ENCODE measurements around the gene L3MBTL2. TPM values are rescaled to one million over a fixed set of nuclear protein-coding genes. Genes with fewer than 3 reads are reported as not detected.

The L3MBTL2 gene
- total RNA-seq, 1 experiment from 2014 or later = 33.6 TPM

- H3K79me2 ChIP-seq (ENCODE audit: insufficient read depth, low read length) = no peaks in the 10 kb centered on the region
- no peak for DNase-seq
- no peak overlapping the region for H4K8ac ChIP-seq (replicated peaks; ENCODE audit: insufficient read length, low read depth, low read length)
- H3K27me3 ChIP-seq (ENCODE audit: insufficient read depth, low read length) = no peaks in the 10 kb centered on the region
- no peak overlapping the region for H3K4ac ChIP-seq (ENCODE audit: low read depth, low read length)
- H2AK5ac ChIP-seq (ENCODE audit: insufficient read length, low read length) = no peak overlapping the region
- no peaks in the 10 kb centered on the region for H3K79me1 ChIP-seq (ENCODE audit: insufficient read depth, low read depth, low read length, poor library complexity, severe bottlenecking)
- H3K56ac ChIP-seq (ENCODE audit: insufficient read length, low read depth, low read length) = no peak overlapping the region
- no peaks in the 10 kb centered on the region for H3K4me1 ChIP-seq (ENCODE audit: insufficient read depth, low read length)
- no peak overlapping the region for H4K5ac ChIP-seq (ENCODE audit: insufficient read length, low read depth, low read length)
- H3K9me3 ChIP-seq (ENCODE audit: control insufficient read depth, low read depth, low read length) = no peaks in the 10 kb centered on the region
- H3K18ac ChIP-seq (ENCODE audit: insufficient read length, low read depth, low read length) = no peak overlapping the region
- TF ChIP-seq CTCF (conservative IDR thresholded peaks at IDR 0.05) = no peak
- Mint-ChIP-seq H3K36me3 (ENCODE audit: insufficient read depth in 1 of 3, low read depth in 3 of 3) (peaks cover 51 to 85% (median 73%) of the 10 kb centered on the region in 3 experiments; a peak in 6 of 7 replicates), H3K27me3 (ENCODE audit: low read depth) (no peaks in the 10 kb centered on the region; the same call in 1 of the 2 replicates), H3K27ac (no peak overlapping the region; a peak in 1 of 7 replicates), H3K9me3 (peaks cover 0 to 2% of the 10 kb centered on the region in 2 experiments; a peak in 1 of 5 replicates), H3K4me3 (no peak overlapping the region), H3K4me1 (no peaks in the 10 kb centered on the region)
- H2BK5ac ChIP-seq (ENCODE audit: insufficient read length, low read length) = no peak overlapping the region
- no peaks in the 10 kb centered on the region for H4K20me1 ChIP-seq (ENCODE audit: control insufficient read depth, insufficient read depth, insufficient read length)
- no peak overlapping the region for H2AFZ ChIP-seq (ENCODE audit: low read length)
- no peak overlapping the region for H3T11ph ChIP-seq (ENCODE audit: low read length)
- no CpG with 5 or more reads among the region's 7 CpGs for WGBS (ENCODE audit: extremely low coverage, insufficient read length, low lambda C conversion rate)
- no peak overlapping the region for H2BK20ac ChIP-seq (ENCODE audit: low read depth, low read length, poor library complexity, severe bottlenecking)
- H2BK15ac ChIP-seq (ENCODE audit: low read depth, low read length) = no peak overlapping the region
- no peak overlapping the region for H3K9ac ChIP-seq (ENCODE audit: extremely low read depth, insufficient read length, low read length)
- no peaks in the 10 kb centered on the region for H3K23me2 ChIP-seq (ENCODE audit: insufficient read length, low read depth, low read length, poor library complexity, severe bottlenecking)
- no peak overlapping the region for H2BK12ac ChIP-seq (ENCODE audit: insufficient read length, low read depth, low read length)
- no peak overlapping the region for H3K27ac ChIP-seq (ENCODE audit: insufficient read length, low read depth, low read length)
- no peak overlapping the region for H3K4me2 ChIP-seq (ENCODE audit: insufficient read depth, insufficient read length, low read length)
- no peak overlapping the region for H4K91ac ChIP-seq (ENCODE audit: insufficient read length, low read depth, low read length)
- no peak overlapping the region for H3K14ac ChIP-seq (ENCODE audit: insufficient read depth, low read length)
- no peak overlapping the region for H3K23ac ChIP-seq (ENCODE audit: insufficient read length, low read depth, low read length)
- no peak overlapping the region for H2BK120ac ChIP-seq (ENCODE audit: low read depth, low read length, poor library complexity, severe bottlenecking)
These were observed 68.0 kb downstream of the L3MBTL2 start for GRCh38 chr22:41273128-41273527.
